RPMI7951 (cell line): ENCODE results near the gene C19orf67. TPM values are rescaled to one million over a fixed set of nuclear protein-coding genes. Genes with fewer than 3 reads are reported as not detected.

Experiments used
- total RNA-seq: library from RNA; depleted of rRNA; stranded (reverse); fragments of >200 nt; shearing (Covaris generic); gene quantifications from 2 replicates; pipeline ENCODE4 v1.2.3, GENCODE V29; 2014; rRNA removed

Gene C19orf67
- total RNA-seq, 1 experiment from 2014 or later, result not detected

Other genes starting within 250 kb of the C19orf67 start
- 1.3 TPM in 1 of 2 replicates, not detected in the other for gene NANOS3, start 208.6 kb downstream of the C19orf67 start, total RNA-seq
- gene BRME1, start 179.7 kb downstream of the C19orf67 start, total RNA-seq, result 1.6 and 2.1 TPM in 2 replicates
- gene CC2D1A, start 179.6 kb downstream of the C19orf67 start, total RNA-seq, result 14.7 and 15.7 TPM in 2 replicates
- 3.2 and 4.2 TPM in 2 replicates for gene PODNL1, start 147.4 kb downstream of the C19orf67 start, total RNA-seq
- 21.1 and 23.5 TPM in 2 replicates for gene DCAF15, start 133.3 kb downstream of the C19orf67 start, total RNA-seq
- 1.7 and 2.1 TPM in 2 replicates for gene RFX1, start 79.5 kb downstream of the C19orf67 start, total RNA-seq
- not detected in 2 replicates for gene RLN3, start 57.6 kb downstream of the C19orf67 start, total RNA-seq
- 2.3 TPM in 2 replicates for gene IL27RA, start 54.0 kb downstream of the C19orf67 start, total RNA-seq
- gene PALM3, start 23.7 kb downstream of the C19orf67 start, total RNA-seq, result under 0.01 TPM in 2 replicates
- gene MISP3, start 13.0 kb downstream of the C19orf67 start, total RNA-seq, result 4.1 and 6.7 TPM in 2 replicates
- gene SAMD1, start 5.0 kb upstream of the C19orf67 start, total RNA-seq, result 24.2 and 41.8 TPM in 2 replicates
- gene PRKACA, start 32.0 kb upstream of the C19orf67 start, total RNA-seq, result 55.2 and 60.9 TPM in 2 replicates
- 86.6 and 90.8 TPM in 2 replicates for gene ASF1B, start 50.8 kb upstream of the C19orf67 start, total RNA-seq
- gene ADGRL1, start 120.4 kb upstream of the C19orf67 start, total RNA-seq, result 1.1 and 1.4 TPM in 2 replicates